IMR-90 (cell line): ENCODE measurements around the gene NF2.

Experiments
- CEBPB ChIP-seq: IDR thresholded peaks from 2 replicates; pipeline ENCODE4 v1.6.1; 2012; ENCODE audit warnings: low read depth, low read length, improper control_type of control experiment
- NFE2L2 ChIP-seq: fragments of 150-350 bp; IDR thresholded peaks from 2 replicates; pipeline ENCODE4 v1.6.1; 2016; ENCODE audit warnings: low read depth, mild to moderate bottlenecking, low read length
- POLR2A ChIP-seq: IDR thresholded peaks from 2 replicates; pipeline ENCODE4 v1.6.1; 2012; ENCODE audit warnings: mild to moderate bottlenecking, low read depth, low read length
- RAD21 ChIP-seq: IDR thresholded peaks from 2 replicates; pipeline ENCODE4 v1.6.1; 2012; ENCODE audit warnings: low read length, improper control_type of control experiment
- SMC3 ChIP-seq: fragments of 150-350 bp; IDR thresholded peaks from 2 replicates; pipeline ENCODE4 v1.6.1; 2016; ENCODE audit warnings: low read depth, mild to moderate bottlenecking, antibody characterized with exemption, low read length, moderate library complexity
- USF2 ChIP-seq: fragments of 150-350 bp; IDR thresholded peaks from 2 replicates; pipeline ENCODE4 v1.6.1; 2017; ENCODE audit warnings: mild to moderate bottlenecking, antibody characterized with exemption, low read length, low read depth
- TF ChIP-seq, protein P1 (sequence below): conservative IDR thresholded peaks from 2 replicates; pipeline ENCODE4 v1.5.1; 2012; ENCODE audit warnings: mild to moderate bottlenecking, low read depth, low read length, improper control_type of control experiment
- TF ChIP-seq, protein P2 (sequence below): fragments of 150-350 bp; IDR thresholded peaks from 2 replicates; pipeline ENCODE4 v1.6.1; 2016; ENCODE audit warnings: low read depth, mild to moderate bottlenecking, low read length, moderate library complexity, borderline replicate concordance

- TF ChIP-seq, protein P1, sequence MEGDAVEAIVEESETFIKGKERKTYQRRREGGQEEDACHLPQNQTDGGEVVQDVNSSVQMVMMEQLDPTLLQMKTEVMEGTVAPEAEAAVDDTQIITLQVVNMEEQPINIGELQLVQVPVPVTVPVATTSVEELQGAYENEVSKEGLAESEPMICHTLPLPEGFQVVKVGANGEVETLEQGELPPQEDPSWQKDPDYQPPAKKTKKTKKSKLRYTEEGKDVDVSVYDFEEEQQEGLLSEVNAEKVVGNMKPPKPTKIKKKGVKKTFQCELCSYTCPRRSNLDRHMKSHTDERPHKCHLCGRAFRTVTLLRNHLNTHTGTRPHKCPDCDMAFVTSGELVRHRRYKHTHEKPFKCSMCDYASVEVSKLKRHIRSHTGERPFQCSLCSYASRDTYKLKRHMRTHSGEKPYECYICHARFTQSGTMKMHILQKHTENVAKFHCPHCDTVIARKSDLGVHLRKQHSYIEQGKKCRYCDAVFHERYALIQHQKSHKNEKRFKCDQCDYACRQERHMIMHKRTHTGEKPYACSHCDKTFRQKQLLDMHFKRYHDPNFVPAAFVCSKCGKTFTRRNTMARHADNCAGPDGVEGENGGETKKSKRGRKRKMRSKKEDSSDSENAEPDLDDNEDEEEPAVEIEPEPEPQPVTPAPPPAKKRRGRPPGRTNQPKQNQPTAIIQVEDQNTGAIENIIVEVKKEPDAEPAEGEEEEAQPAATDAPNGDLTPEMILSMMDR: no peak
- TF ChIP-seq CEBPB: no peak
- TF ChIP-seq, protein P2, sequence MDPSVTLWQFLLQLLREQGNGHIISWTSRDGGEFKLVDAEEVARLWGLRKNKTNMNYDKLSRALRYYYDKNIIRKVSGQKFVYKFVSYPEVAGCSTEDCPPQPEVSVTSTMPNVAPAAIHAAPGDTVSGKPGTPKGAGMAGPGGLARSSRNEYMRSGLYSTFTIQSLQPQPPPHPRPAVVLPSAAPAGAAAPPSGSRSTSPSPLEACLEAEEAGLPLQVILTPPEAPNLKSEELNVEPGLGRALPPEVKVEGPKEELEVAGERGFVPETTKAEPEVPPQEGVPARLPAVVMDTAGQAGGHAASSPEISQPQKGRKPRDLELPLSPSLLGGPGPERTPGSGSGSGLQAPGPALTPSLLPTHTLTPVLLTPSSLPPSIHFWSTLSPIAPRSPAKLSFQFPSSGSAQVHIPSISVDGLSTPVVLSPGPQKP: no peak
- TF ChIP-seq USF2: no peak
- TF ChIP-seq POLR2A: no peak
- no peak for TF ChIP-seq SMC3
- no peak for TF ChIP-seq RAD21
- no peak for TF ChIP-seq NFE2L2
These were observed 9.5 kb upstream of the NF2 start for GRCh38 chr22:29593923-29594322.
